Endothelial cell of umbilical vein (primary cell): ENCODE results near the gene CLIC5. TPM values are rescaled to one million over a fixed set of nuclear protein-coding genes. Genes with fewer than 3 reads are reported as not detected.

Experiments
- BruUV-seq: library from RNA; stranded (reverse); fragments of 400-500 nt; replicated peaks from 2 replicates; lab custom pipeline; 2021; lab: Mats Ljungman, UMichigan
- CTCF ChIA-PET: fragments of 300-600, 350-600 bp; sonication (Branson Sonifier 250); formaldehyde crosslinking; loops from one replicate; lab custom pipeline; 2021; ENCODE audit warnings: antibody characterized with exemption, inconsistent platforms; lab: Charles Lee
- POLR2A ChIA-PET: fragments of 300-600, 350-600 bp; sonication (Branson Sonifier 250); formaldehyde crosslinking; loops from one replicate; lab custom pipeline; 2021; ENCODE audit warnings: antibody characterized with exemption, inconsistent platforms; lab: Charles Lee
- DNase-seq: peaks from one replicate; pipeline ENCODE4 v3.0.0-alpha.2; 2011; ENCODE audit warnings: low read depth, low spot score
- FAIRE-seq: peaks from 2 replicates; lab custom pipeline; 2011; peaks lifted over from hg19 to GRCh38; lab: Jason Lieb, UNC
- H2AFZ ChIP-seq: 2 replicates; pipeline ENCODE4 v1.6.0; 2012; ENCODE audit warnings: low read depth, low read length, control low read depth, inconsistent platforms
- H3K27ac ChIP-seq: 2 replicates; pipeline ENCODE4 v1.5.1; 2011; ENCODE audit warnings: low read depth, mild to moderate bottlenecking, control low read depth, low read length, moderate library complexity; ENCODE audit not compliant: insufficient read depth
- H3K27me3 ChIP-seq, 2 experiments: 2 replicates each; pipeline versions ENCODE4 v1.6.0 to v1.6.1; 2011; ENCODE audit warnings: low read length in 2 of 2, mixed read lengths in 1 of 2; ENCODE audit not compliant: control insufficient read depth in 2 of 2, insufficient read depth in 2 of 2
- H3K36me3 ChIP-seq, 2 experiments: 2 replicates in 1 of 2; 3 replicates in 1 of 2; pipeline ENCODE4 v1.5.1; 2011; ENCODE audit warnings: low read length in 2 of 2, mild to moderate bottlenecking in 1 of 2, moderate library complexity in 1 of 2; ENCODE audit not compliant: control insufficient read depth in 2 of 2, insufficient read depth in 2 of 2; ENCODE audit errors: extremely low read depth in 1 of 2
- H3K4me1 ChIP-seq: 3 replicates; pipeline ENCODE4 v1.5.1; 2011; ENCODE audit warnings: mild to moderate bottlenecking, low read length; ENCODE audit not compliant: control insufficient read depth, insufficient read depth; ENCODE audit errors: extremely low read depth
- H3K4me2 ChIP-seq: 2 replicates; pipeline ENCODE4 v1.6.1; 2011; ENCODE audit warnings: low read length, control low read depth, mixed read lengths; ENCODE audit not compliant: insufficient read depth
- H3K4me3 ChIP-seq, 3 experiments: fragments of 200-600 bp in 1 of 3; sonication (generic), shearing (Covaris generic) in 1 of 3; replicated peaks in 1 of 3; 2 replicates each; pipeline ENCODE4 v1.5.1; 2011 to 2016; ENCODE audit warnings: control low read depth in 3 of 3, low read length in 3 of 3, mild to moderate bottlenecking in 2 of 3, inconsistent platforms in 1 of 3, low read depth in 1 of 3, moderate library complexity in 1 of 3; ENCODE audit not compliant: insufficient read depth in 1 of 3
- H3K79me2 ChIP-seq: 2 replicates; pipeline ENCODE4 v1.6.0; 2012; ENCODE audit warnings: low read length, inconsistent platforms; ENCODE audit not compliant: control insufficient read depth, insufficient read depth
- H3K9ac ChIP-seq: replicated peaks from 2 replicates; pipeline ENCODE3; 2011; ENCODE audit warnings: low read length, control low read depth; ENCODE audit not compliant: insufficient read depth; ENCODE audit errors: extremely low read depth
- H3K9me1 ChIP-seq: replicated peaks from 3 replicates; pipeline ENCODE4 v1.6.0; 2011; ENCODE audit warnings: mild to moderate bottlenecking, low read length; ENCODE audit not compliant: control insufficient read depth, insufficient read depth; ENCODE audit errors: extremely low read depth
- H3K9me3 ChIP-seq: replicated peaks from 2 replicates; pipeline ENCODE4 v1.5.1; 2012; ENCODE audit warnings: low read length, inconsistent platforms; ENCODE audit not compliant: control insufficient read depth, insufficient read depth
- H4K20me1 ChIP-seq: replicated peaks from 2 replicates; pipeline ENCODE3; 2011; ENCODE audit warnings: mild to moderate bottlenecking, low read length; ENCODE audit not compliant: control insufficient read depth, insufficient read depth; ENCODE audit errors: extremely low read depth
- EZH2 ChIP-seq: IDR thresholded peaks from 2 replicates; pipeline ENCODE4 v1.6.1; 2012; ENCODE audit warnings: borderline replicate concordance, low read depth, mild to moderate bottlenecking, moderate library complexity, low read length, inconsistent platforms; ENCODE audit not compliant: severe bottlenecking
- FOS ChIP-seq: IDR thresholded peaks from 2 replicates; pipeline ENCODE4 v1.6.1; 2011; ENCODE audit warnings: mild to moderate bottlenecking, low read length, moderate library complexity, borderline replicate concordance; ENCODE audit not compliant: insufficient read depth
- GATA2 ChIP-seq: IDR thresholded peaks from 2 replicates; pipeline ENCODE4 v1.7.0; 2011; ENCODE audit warnings: low read depth, mild to moderate bottlenecking, moderate library complexity, mixed read lengths, low read length; ENCODE audit not compliant: insufficient read length, insufficient read depth
- JUN ChIP-seq: IDR thresholded peaks from 2 replicates; pipeline ENCODE4 v1.6.1; 2011; ENCODE audit warnings: borderline replicate concordance, low read depth; ENCODE audit not compliant: insufficient read length, insufficient read depth
- MAX ChIP-seq: IDR thresholded peaks from 2 replicates; pipeline ENCODE4 v1.6.1; 2011; ENCODE audit not compliant: insufficient read depth, insufficient read length
- MYC ChIP-seq: IDR thresholded peaks from one replicate; pipeline ENCODE4 v1.6.1; 2011; ENCODE audit warnings: mild to moderate bottlenecking, low read depth, low read length
- POLR2A ChIP-seq: IDR thresholded peaks from 2 replicates; pipeline ENCODE4 v1.6.1; 2012; ENCODE audit warnings: low read depth, mild to moderate bottlenecking, control low read depth, low read length
- POLR2AphosphoS5 ChIP-seq: IDR thresholded peaks from 2 replicates; pipeline ENCODE4 v1.6.1; 2012; ENCODE audit warnings: low read depth, mild to moderate bottlenecking, control low read depth, low read length, moderate library complexity; ENCODE audit not compliant: insufficient read depth
- dilution Hi-C: fragments of 300-500 bp; cut with MboI; formaldehyde crosslinking; loops from one replicate; pipeline ENCODE4 v1.15.0; 2019; ENCODE audit warnings: low sequenced_read_pairs; ENCODE audit not compliant: extremely low pct_ligation_motif_present
- intact Hi-C: fragments of 100-400 bp; cut with micrococcal nuclease; formaldehyde crosslinking; loops from one replicate; pipeline ENCODE4 v1.10.0; 2022
- polyA plus RNA-seq, 4 experiments: library from polyadenylated mRNA; depleted of rRNA in 3 of 4; stranded (reverse) in 3 of 4; unstranded in 1 of 4; fragments of >200 nt; gene quantifications; 2 replicates each; pipeline versions ENCODE4 v1.2.1 to v1.2.3, GENCODE V29; 2011 to 2012; ENCODE audit warnings: missing spikeins in 1 of 4
- total RNA-seq: library from RNA; stranded (reverse); gene quantifications from 2 replicates; pipeline ENCODE4 v1.2.3, GENCODE V29; 2021
- TF ChIP-seq, protein P1 (sequence below), 2 donors: IDR thresholded peaks; 1 replicate in 1 of 2; 2 replicates in 1 of 2; pipeline ENCODE4 v1.5.1; 2011; ENCODE audit warnings: low read length in 2 of 2, mild to moderate bottlenecking in 2 of 2, moderate library complexity in 2 of 2, control low read depth in 1 of 2, inconsistent platforms in 1 of 2, low read depth in 1 of 2; ENCODE audit not compliant: insufficient read depth in 1 of 2; ENCODE audit errors: extremely low read depth in 1 of 2

Gene CLIC5
- total and polyA plus RNA-seq, 2 donors (not counting 3 experiments of a cell fraction or from before 2014, with no cell fraction given): 0.07 TPM; not detected in 1

DNA sequence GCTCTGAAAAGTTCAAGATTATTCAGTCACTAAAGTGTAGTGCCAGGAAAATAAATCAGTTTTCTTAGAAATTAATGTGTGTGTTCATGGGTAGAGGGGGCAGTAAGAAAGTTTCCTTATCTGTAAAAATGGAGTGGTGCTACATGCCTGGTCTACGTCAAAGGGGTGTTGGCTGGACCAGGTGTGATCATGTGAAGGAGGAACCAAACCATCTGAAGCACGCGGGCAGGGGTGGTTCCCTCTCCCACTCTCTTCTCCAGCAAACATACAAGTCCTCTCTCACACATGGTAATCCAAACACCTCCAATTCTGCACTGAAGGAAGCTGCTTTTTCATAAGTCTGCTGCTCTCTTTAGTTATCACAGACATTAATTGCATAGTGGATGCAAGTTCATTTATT, 63.1 kb downstream of the CLIC5 start:
- H3K4me2 ChIP-seq: no peak overlapping the region
- H3K27ac ChIP-seq: no peak overlapping the region
- no peak for DNase-seq
- dilution Hi-C loops (no loop called here), intact Hi-C loops (no loop called here)
- no peaks in the 10 kb centered on the region for H3K4me1 ChIP-seq
- no peak overlapping the region for H3K9ac ChIP-seq
- H3K27me3 ChIP-seq: no peaks in the 10 kb centered on the region
- no peaks in the 10 kb centered on the region for H3K79me2 ChIP-seq
- no peak overlapping the region for H3K4me3 ChIP-seq
- no peaks in the 10 kb centered on the region for H3K9me3 ChIP-seq
- H2AFZ ChIP-seq: no peak overlapping the region
- no peaks in the 10 kb centered on the region for H3K9me1 ChIP-seq
- BruUV-seq: no TSS peak
- no peaks in the 10 kb centered on the region for H3K36me3 ChIP-seq
- POLR2A ChIA-PET: no interaction called here
- CTCF ChIA-PET: no interaction called here
- H4K20me1 ChIP-seq: no peaks in the 10 kb centered on the region
- TF ChIP-seq EZH2 (no peak), JUN (no peak), POLR2AphosphoS5 (no peak), MAX (no peak), FOS (no peak), GATA2 (no peak), MYC (no peak), POLR2A (no peak)
- TF ChIP-seq, protein P1, sequence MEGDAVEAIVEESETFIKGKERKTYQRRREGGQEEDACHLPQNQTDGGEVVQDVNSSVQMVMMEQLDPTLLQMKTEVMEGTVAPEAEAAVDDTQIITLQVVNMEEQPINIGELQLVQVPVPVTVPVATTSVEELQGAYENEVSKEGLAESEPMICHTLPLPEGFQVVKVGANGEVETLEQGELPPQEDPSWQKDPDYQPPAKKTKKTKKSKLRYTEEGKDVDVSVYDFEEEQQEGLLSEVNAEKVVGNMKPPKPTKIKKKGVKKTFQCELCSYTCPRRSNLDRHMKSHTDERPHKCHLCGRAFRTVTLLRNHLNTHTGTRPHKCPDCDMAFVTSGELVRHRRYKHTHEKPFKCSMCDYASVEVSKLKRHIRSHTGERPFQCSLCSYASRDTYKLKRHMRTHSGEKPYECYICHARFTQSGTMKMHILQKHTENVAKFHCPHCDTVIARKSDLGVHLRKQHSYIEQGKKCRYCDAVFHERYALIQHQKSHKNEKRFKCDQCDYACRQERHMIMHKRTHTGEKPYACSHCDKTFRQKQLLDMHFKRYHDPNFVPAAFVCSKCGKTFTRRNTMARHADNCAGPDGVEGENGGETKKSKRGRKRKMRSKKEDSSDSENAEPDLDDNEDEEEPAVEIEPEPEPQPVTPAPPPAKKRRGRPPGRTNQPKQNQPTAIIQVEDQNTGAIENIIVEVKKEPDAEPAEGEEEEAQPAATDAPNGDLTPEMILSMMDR (IDR thresholded peaks at IDR 0.05; ENCODE audit: extremely low read depth in 1 of 2, insufficient read depth in 1 of 2, low read depth in 1 of 2, low read length in 2 of 2): no peak
- no peak for FAIRE-seq
